ENCODE measurements around the gene ZNF142.
A peak's percentile ranks its signal among the peaks of the same experiment; 100 is the strongest.

Gene ZNF142
- total RNA-seq: 57.3 to 73.0 reads per million in 2 donors

GRCh38 chr2:218659258-218659987, at the start of gene ZNF142, which contains the start of gene BCS1L:
TSS of gene ZNF142 (minus strand) at chr2:218659623. CDS start at chr2:218656429, 3,194 bp downstream.
TSS of gene BCS1L (plus strand) at chr2:218659683. CDS start at chr2:218660988, 1,305 bp downstream.
- DNase-seq: peak; percentile 68 to 94 (median 87)

GRCh38 chr2:218708086-218708485, 48.7 kb upstream of the ZNF142 start:
- DNase-seq: peak in 1 of 5 experiments; percentile 77

DNA sequence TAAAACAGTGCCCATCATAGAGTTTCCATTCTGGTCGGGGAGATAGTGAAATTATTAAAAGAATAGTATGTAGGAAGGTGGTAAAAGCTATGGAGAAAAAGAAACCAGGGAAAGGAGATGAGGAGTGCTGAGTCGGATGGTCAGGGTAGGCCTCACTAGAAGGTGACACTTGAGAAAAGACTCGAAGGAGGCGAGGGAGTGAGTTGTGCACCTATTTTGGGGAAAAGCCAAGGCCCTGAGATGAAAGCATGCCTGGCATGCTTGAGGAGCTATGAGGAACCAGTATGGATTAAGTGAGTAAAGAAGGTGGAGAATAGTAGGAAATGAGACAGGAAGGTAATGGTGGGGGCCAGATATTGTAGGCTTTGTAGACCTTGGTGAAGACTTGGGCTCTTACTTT, 43.9 kb upstream of the ZNF142 start:
- no peak for DNase-seq

- DNase-seq: no peak
Observed at GRCh38 chr2:218701806-218702205, 42.4 kb upstream of the ZNF142 start.

DNA sequence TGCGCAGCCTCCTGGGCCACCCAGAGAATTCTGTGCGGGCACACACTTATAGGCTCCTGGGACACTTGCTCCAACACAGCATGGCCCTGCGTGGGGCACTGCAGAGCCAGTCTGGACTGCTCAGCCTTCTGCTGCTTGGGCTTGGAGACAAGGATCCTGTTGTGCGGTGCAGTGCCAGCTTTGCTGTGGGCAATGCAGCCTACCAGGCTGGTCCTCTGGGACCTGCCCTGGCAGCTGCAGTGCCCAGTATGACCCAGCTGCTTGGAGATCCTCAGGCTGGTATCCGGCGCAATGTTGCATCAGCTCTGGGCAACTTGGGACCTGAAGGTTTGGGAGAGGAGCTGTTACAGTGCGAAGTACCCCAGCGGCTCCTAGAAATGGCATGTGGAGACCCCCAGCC, 39.5 kb upstream of the ZNF142 start:
- no peak for DNase-seq

- DNase-seq: no peak
Observed at GRCh38 chr2:218694405-218695145, 35.2 kb upstream of the ZNF142 start.

- DNase-seq: no peak
Observed at GRCh38 chr2:218691234-218691633, 31.8 kb upstream of the ZNF142 start.

GRCh38 chr2:218687400-218688060, 28.1 kb upstream of the ZNF142 start:
- DNase-seq: peak in 1 of 5 experiments; percentile 55

GRCh38 chr2:218680061-218680460, 20.6 kb upstream of the ZNF142 start:
- no peak for DNase-seq

DNA sequence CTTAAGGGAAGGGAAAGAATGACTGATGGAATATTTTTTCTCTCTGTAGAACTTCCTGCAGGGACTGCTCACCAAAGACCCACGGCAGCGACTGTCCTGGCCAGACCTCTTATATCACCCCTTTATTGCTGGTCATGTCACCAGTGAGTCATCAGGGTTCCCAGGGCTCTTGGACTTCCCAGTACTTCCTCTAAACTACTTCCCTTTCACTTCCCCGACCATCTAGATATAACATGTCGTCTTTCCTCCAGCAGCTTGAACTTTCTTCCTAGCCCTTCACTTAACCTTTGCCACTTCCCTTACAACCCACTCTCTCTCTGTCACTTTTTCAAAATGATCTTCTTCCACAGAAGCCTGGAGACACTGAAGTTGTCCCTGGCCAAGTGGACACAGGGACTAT, 19.7 kb upstream of the ZNF142 start:
- DNase-seq: no peak

DNA sequence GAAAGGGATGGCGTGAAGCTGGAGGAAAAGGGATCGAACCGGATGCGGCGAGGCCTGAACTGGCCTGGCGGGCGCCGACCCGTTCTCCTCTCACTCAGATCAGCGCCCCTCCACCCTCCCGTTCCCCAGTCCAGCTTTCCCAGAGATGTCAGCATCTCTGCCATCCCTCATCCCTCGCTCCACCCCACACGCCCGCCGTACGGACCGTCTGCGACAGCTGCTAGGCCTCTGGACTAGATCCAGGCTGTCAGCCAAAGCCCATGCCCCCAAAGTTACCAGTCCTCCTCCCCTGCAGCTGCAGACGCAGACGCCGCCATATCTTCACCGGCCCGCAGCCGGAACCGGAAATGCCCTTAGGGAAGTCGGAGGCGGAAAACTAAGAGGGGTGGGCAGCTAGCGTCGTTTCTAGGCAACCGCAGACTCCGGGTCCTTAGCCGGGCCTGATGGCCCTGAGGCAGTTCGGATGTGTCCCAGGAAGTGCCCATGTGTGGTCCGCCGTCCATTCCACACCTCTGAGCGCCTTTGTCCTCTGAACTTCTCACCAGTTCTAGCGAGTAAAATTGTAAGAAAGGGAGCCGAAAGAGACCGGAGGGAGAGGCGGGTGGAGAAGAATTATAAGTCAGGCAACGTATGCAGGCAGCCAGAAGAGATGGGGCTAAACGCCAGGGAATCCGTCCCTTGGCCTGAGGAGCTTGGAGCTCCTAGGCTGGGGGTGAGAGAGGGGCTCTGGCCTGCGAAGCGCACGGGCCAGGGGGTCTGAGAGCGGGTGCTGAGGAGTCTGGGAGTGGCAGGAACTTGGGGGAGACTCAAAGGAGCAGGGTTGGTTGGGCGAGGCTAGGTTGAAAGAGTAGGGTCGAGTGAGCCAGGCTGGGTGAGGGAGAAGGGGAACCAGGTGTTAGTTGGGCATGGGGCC, 12.5 kb upstream of the ZNF142 start, which contains the start of the genes RNF25 and STK36:
Gene RNF25 (minus strand): TSS at position 349 of the 913 bp plus-strand sequence. CDS start 32 bp downstream, at position 317.
Gene STK36 (plus strand): TSS at position 433 of the 913 bp plus-strand sequence. CDS start 744 bp downstream, outside the sequence.
- DNase-seq: peak; percentile 52 to 89 (median 74)

- no peak for DNase-seq
Observed at GRCh38 chr2:218671097-218671653, 11.8 kb upstream of the ZNF142 start.

- DNase-seq: no peak
Observed at GRCh38 chr2:218664653-218665052, 5.2 kb upstream of the ZNF142 start.

DNA sequence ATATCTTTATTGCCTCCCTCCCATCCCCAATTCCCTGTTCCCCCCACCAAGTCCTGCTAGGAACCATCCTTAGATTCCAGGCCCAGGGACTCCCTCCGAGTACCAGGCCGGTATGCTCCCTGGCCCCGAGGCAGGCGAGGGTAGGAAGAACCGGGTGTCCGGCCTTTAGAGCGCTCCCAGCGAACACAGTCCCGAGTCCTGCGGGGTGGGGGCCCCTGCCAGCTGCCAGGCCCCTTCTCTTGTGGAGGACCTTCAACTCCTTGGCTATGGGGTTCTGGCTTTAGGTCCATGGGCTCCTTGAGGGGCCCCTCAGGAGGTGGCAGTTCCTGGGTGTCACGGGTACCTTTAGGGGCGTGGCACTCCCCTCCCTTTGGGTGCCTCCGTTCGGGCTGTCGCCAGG, 4.5 kb upstream of the ZNF142 start:
- DNase-seq: no peak

GRCh38 chr2:218662827-218663226, 3.4 kb upstream of the ZNF142 start:
- DNase-seq: no peak

- DNase-seq: no peak
Observed at GRCh38 chr2:218662377-218662776, 3.0 kb upstream of the ZNF142 start.

GRCh38 chr2:218659988-218660358, 550 bp upstream of the ZNF142 start:
- no peak for DNase-seq

- DNase-seq: peak in 4 of 5 experiments; percentile 18 to 48 (median 26)
Observed at GRCh38 chr2:218658671-218659257, 659 bp downstream of the ZNF142 start.

DNA sequence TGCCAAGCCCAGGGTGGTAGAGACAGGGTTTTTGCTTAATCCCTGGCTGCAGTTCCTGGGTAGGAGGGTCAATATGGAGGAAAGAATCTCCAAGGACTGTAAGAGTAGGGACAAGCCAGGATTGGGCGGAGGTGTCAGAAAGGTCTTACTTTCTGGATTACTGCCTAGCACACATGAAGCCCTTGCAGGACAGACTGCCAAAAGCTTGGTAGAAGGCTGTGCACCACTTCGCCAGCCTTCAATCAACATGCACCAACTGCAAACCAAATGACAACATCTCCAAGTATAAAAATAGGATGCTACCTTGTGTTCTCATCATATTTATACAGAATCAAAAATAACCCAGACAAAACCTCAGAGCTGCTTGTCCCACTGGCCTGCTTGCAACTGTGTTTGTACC, 3.7 kb downstream of the ZNF142 start:
- DNase-seq: no peak

GRCh38 chr2:218648787-218649100, 10.7 kb downstream of the ZNF142 start:
- no peak for DNase-seq

DNA sequence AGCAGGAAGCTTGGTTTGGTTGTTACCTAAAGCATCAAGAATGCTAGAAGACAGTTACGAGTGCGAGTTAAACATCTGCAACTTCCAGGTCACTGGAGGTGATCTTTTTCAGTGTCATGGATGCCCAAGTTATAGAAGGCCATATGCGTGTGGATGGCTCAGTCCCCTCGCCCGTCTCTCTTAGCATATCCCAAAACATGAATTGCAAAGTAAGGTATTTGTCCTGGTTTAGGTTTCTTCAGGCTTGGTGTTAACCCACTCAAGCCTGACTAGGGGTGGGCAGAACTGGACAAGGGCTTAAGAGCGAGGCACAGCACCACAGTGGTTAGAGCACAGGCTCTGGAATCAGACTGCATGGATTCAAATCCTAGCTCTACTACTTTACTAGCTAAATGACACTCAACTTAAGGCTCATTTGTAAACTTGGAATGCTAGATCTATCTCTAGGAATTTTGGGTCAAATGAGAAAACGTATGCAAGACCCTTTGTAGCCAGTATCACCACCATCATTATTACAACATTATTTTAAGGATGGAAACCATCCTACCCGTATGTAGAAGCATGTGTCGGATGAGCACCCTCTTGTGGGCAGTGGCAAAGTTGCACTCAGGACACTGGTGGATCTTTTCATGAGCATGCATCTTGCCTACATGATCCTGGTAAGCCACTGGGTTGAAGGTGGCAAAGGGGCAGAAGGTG, 11.2 kb downstream of the ZNF142 start:
- peak in 3 of 5 experiments; percentile 20 to 72 (median 22) for DNase-seq

All from T-helper 2 cell (primary cell).